ENCODE data around the gene NPR2.

The NPR2 gene

DNA sequence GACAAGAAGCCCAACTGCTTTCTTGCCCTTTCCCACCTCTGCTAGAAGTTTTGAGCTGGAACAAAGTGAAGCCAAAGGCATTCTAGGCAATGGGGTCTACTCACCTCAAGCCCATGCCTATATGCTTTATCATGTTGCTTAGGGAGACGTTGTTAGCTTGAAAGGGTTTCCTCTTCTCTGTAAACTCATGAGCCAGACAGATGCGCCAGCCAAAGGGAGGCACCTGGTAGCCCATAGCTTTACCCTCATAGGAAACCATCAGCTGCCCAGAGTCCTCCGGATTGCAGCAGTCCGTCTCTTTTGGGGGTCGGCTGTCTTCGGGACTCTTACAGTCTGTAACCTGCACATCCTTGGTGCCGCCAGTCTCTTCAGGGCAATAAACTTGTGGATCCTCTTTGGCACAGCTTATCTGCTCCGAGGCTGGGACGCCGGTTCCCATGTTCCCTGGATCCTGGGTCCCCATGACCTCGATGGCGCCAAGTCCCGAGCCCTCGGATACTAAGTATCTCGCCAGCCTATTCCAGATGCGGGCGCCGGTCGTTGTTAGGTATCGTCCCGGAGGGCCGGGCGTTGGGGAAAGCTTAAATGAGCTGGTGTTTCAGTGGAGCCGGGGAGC is 43.0 kb upstream of the NPR2 start:
- peak overlapping the region; percentile 97 for H3K4me3 ChIP-seq (ENCODE audit: low read length)

GRCh38 chr9:35748858-35749514 is 42.4 kb upstream of the NPR2 start, which contains the start of the genes GBA2 and RGP1:
TSS of gene GBA2 (minus strand) at chr9:35749228. CDS start at chr9:35748704, 524 bp downstream.
TSS of gene RGP1 (plus strand) at chr9:35749287. CDS start at chr9:35749756, 469 bp downstream.
- DNase-seq (ENCODE audit: low read depth), result no peak
- TF ChIP-seq CTCF (conservative IDR thresholded peaks at IDR 0.05; ENCODE audit: low read depth, low read length), result no peak
- H3K4me3 ChIP-seq (ENCODE audit: low read length), result peak within 1 kb of the TSS; percentile 97

More for the DNA sequence above, 43.0 kb upstream of the NPR2 start:
- DNase-seq (ENCODE audit: low read depth), result no peak
- no peak for TF ChIP-seq CTCF (conservative IDR thresholded peaks at IDR 0.05; ENCODE audit: low read depth, low read length)

DNA sequence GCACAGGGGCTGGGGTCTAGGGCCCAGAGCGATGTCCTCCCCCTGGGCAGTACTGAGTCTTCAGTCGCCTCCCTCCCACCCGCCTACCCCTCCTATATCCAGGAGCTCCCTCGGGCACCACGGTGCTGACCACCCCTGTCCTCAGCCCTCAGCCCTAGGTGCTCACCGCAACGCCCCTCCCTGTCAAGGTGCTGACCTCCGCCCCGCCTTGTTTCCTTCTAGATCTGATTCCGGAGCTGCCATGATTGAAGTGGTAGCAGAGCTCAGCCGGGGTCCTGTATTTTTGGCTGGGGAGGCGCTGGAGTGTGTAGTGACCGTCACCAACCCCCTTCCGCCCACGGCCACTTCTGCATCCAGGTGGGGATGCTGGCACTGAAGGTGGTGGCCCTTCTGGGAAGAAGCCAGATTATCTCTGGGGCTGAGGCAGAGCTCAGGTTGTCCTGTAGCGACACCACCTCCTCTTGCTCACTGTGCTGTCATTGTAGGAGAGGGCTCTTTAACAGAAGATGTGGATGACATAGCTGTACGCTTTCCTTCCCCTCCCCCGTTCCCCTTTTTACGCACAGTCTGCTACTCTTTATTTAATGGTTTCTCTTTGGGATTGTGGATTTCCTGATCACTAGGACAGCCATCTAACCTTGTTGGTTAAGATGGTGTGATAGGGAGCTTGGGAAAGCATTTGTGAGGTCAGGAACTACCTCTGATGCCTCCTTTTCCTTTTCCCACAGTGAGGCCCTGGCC is 41.7 kb upstream of the NPR2 start:
- H3K4me3 ChIP-seq (ENCODE audit: low read length), result peak overlapping the region; percentile 97
- no peak for DNase-seq (ENCODE audit: low read depth)
- TF ChIP-seq CTCF (conservative IDR thresholded peaks at IDR 0.05; ENCODE audit: low read depth, low read length), result no peak

DNA sequence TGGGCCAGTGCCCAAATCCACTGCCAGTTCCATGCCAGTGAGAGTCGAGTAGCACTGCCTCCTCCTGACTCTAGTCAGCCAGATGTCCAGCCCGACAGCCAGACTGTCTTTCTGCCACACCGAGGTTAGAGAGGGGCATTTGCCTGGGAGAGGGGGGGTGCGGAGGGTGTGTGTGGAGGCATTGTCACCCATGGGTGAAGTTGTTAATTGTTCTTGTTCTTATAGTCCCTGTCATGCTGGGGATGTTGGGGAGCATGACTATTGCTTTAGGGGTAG is 41.2 kb upstream of the NPR2 start:
- H3K4me3 ChIP-seq (ENCODE audit: low read length), result peak overlapping the region; percentile 97
- TF ChIP-seq CTCF (conservative IDR thresholded peaks at IDR 0.05; ENCODE audit: low read depth, low read length), result no peak
- DNase-seq (ENCODE audit: low read depth), result no peak

- no peak for DNase-seq (ENCODE audit: low read depth)
- no peak overlapping the region for H3K4me3 ChIP-seq (ENCODE audit: low read length)
- TF ChIP-seq CTCF (conservative IDR thresholded peaks at IDR 0.05; ENCODE audit: low read depth, low read length), result no peak
These were observed 37.9 kb upstream of the NPR2 start for GRCh38 chr9:35753466-35753865.

DNA sequence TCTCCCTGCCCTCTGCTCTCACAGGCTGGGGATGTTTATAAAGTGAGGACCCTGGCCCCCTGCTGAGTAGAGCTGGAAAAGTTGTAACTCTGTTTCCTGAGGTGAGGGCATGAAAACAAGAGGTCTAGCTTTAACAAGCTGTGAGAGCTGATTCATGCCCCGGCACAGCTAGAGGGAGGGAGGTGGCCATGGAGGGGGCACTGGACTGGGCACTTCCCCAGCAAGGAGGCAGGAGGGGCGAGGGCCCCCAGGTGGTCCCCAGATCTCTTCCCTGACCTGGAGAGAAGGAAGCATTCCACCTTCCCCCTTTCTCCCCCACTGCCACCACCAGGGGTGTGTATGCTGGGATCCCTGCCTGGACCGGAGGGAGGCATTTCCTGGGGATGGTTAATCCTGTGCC is 37.1 kb upstream of the NPR2 start, which contains the start of gene MSMP:
Gene MSMP (minus strand): TSS at position 13 of the 400 bp plus-strand sequence. CDS start 147 bp downstream, outside the sequence.
- no peak within 1 kb of the TSS for H3K4me3 ChIP-seq (ENCODE audit: low read length)
- no peak for DNase-seq (ENCODE audit: low read depth)
- no peak for TF ChIP-seq CTCF (conservative IDR thresholded peaks at IDR 0.05; ENCODE audit: low read depth, low read length)

All from retinal pigment epithelial cell (primary cell).